AG09319 (cell line): ENCODE measurements around the gene NR2C2AP.
A peak's percentile ranks its signal among the peaks of the same experiment; 100 is the strongest.
"Not testable (repeated sequence)": the region's sequence is repeated elsewhere in the genome, so short reads cannot be mapped to it uniquely, and the experiment has no call there.

Experiments
- DNase-seq: peaks from one replicate; pipeline ENCODE4 v3.0.0-alpha.2; 2010; ENCODE audit warnings: low read depth; ENCODE audit errors: extremely low read depth
- TF ChIP-seq, protein P1 (sequence below): IDR thresholded peaks from 2 replicates; pipeline ENCODE4 v1.5.1; 2011; ENCODE audit warnings: low read depth, mild to moderate bottlenecking, inconsistent platforms, low read length, moderate library complexity

NR2C2AP gene

GRCh38 chr19:19181488-19181998, 21.7 kb downstream of the NR2C2AP start:
- TF ChIP-seq, protein P1, sequence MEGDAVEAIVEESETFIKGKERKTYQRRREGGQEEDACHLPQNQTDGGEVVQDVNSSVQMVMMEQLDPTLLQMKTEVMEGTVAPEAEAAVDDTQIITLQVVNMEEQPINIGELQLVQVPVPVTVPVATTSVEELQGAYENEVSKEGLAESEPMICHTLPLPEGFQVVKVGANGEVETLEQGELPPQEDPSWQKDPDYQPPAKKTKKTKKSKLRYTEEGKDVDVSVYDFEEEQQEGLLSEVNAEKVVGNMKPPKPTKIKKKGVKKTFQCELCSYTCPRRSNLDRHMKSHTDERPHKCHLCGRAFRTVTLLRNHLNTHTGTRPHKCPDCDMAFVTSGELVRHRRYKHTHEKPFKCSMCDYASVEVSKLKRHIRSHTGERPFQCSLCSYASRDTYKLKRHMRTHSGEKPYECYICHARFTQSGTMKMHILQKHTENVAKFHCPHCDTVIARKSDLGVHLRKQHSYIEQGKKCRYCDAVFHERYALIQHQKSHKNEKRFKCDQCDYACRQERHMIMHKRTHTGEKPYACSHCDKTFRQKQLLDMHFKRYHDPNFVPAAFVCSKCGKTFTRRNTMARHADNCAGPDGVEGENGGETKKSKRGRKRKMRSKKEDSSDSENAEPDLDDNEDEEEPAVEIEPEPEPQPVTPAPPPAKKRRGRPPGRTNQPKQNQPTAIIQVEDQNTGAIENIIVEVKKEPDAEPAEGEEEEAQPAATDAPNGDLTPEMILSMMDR, result no peak
- no peak for DNase-seq

- TF ChIP-seq, protein P1, result no peak
- DNase-seq, result no peak
Observed at GRCh38 chr19:19179548-19180441, 23.4 kb downstream of the NR2C2AP start.

GRCh38 chr19:19176950-19177349, 26.3 kb downstream of the NR2C2AP start:
- DNase-seq, result no peak
- TF ChIP-seq, protein P1, result no peak

- not testable (repeated sequence) for DNase-seq
Observed at GRCh38 chr19:19173243-19173642, 30.0 kb downstream of the NR2C2AP start.

DNA sequence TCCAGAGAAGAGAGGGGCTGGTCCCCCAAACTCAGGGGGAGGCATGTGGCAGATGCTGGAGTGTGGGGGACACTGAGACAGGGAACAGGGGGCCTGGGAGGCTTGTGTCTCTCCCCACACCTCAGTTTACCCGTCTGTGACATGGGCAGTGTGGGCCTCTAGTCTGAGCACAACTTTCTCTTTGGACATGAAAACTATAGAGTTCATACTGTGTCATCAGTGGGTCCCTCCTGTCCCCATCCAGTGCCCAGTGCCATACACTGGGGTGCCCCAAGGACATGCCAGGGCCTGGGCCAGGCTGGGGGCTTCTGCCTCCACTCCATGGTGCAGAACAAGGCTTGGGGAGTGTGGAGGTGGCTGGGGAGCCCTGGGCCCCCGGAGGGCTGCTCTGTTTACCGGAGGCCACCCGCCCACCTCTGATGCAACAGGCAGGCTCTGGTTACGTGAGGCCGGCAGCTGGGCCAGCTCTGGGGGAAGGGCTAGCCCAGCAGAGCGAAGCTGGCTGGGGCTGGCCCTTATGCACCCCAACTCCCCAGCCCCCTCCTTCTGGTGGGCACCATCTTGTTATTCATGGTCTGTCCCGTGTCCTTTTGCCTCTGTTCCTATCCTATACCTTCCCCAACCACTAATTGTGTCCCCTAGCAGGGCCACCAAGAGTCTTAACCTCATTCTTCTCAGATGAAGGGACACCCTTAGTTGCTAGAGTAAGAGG, 31.2 kb downstream of the NR2C2AP start:
- DNase-seq, result peak; percentile 25
- TF ChIP-seq, protein P1, result no peak

- TF ChIP-seq, protein P1, result no peak
- no peak for DNase-seq
Observed at GRCh38 chr19:19170873-19171672, 32.1 kb downstream of the NR2C2AP start.

- TF ChIP-seq, protein P1, result no peak
- no peak for DNase-seq
Observed at GRCh38 chr19:19170053-19170872, 33.0 kb downstream of the NR2C2AP start, which contains the start of gene MEF2B. Gene MEF2B (minus strand): TSS chr19:19170263. CDS start chr19:19150735, 19,528 bp downstream.
